Left cardiac atrium (tissue), 4 donors: ENCODE results near the gene ZBTB7B. TPM values are rescaled to one million over a fixed set of nuclear protein-coding genes. Genes with fewer than 3 reads are reported as not detected.
A peak's percentile ranks its signal among the peaks of the same experiment; 100 is the strongest.

Experiments
- ATAC-seq, 2 donors: fragments of 200-7000 bp; cut with Tn5 transposase; one replicate each; pipeline ENCODE4 v1.9.1; 2020; ENCODE audit warnings: mild to moderate bottlenecking in 2 of 2, moderate library complexity in 2 of 2
- DNase-seq: peaks from one replicate; pipeline ENCODE4 v3.0.0-alpha.2; 2020
- intact Hi-C, 2 donors: fragments of 100-400 bp; cut with DNase I; formaldehyde crosslinking; loops; one replicate each; pipeline versions ENCODE4 v1.14.1 to v1.15.1; 2022 to 2023
- microRNA-seq, 2 donors: library from miRNA; unstranded; fragments of <30 nt; microRNA quantifications; one replicate each; pipeline ENCODE4 v1.2.0, GENCODE V29; 2020
- total RNA-seq, 2 donors: library from RNA; stranded (reverse); fragmentation: NEBNext Ultra II Directional; extraction: Animal tissue kit (Norgen Biotek cat#: 25700); gene quantifications; one replicate each; pipeline ENCODE4 v1.2.1, GENCODE V29; 2021
- donor health status: DM: no; HTN: yes; CAD: no.
- donor health status: DM: no; HTN: yes; CAD: no; lungs with severe emphysema.
- donor health status: DM: yes; HTN: yes; CAD: no.
- donor health status: Dilated cardiomyopathy.

Gene ZBTB7B
- total RNA-seq, 2 donors from 2014 or later = 49.6 to 52.6 TPM

- DNase-seq (peak; percentile 88), ATAC-seq (peak; percentile 53 to 64)
- intact Hi-C loops = loop anchor here in 1 of 2 donors (5.0 kb wide), 2 partner anchors 99 to 149 kb away; partner anchors contain the start of gene PYGO2
These were observed 59.0 kb downstream of the ZBTB7B start for GRCh38 chr1:155061381-155062150.

GRCh38 chr1:155062151-155062686 is 59.6 kb downstream of the ZBTB7B start:
- peak in 1 of 2 donors; percentile 0 for ATAC-seq
- DNase-seq = no peak
- intact Hi-C loops = loop anchor here in 1 of 2 donors (5.0 kb wide), 2 partner anchors 100 to 150 kb away; partner anchors contain the start of gene PYGO2

DNA sequence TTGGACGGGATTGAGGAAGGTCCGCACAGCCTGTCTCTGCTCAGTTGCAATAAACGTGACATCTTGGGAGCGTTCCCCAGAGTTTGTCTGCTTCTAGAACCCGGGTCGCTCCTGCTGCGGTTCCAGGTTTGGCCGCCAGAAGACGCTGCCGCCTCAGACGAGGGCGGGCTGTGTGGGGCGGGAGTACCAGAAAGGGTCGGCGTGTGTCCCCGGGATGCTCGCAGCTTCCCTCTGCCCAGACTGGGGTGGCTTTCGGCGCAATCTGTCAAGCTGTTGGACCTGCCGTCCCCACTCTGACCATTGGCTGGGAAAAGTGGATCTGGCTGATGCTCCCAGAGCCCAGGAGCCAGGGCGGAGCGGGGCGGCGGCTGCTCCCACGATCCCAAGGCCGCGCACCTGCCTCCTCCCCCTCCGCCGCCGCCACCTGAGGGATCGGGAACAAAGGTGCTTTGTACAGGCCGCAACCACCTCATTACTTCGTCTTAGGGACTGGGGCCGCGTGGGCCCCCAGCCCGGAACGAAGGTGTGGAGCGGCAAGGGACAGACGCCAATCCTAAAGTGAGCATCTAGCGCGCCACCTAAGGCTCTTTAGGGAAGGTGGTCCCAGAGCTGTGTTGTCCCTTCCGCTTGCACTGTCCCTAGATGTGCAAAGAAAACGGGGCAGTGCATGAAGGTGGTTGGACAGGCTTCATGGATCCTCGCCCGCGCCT is 60.3 kb downstream of the ZBTB7B start:
- peak; percentile 38 to 46 for ATAC-seq
- DNase-seq = no peak
- intact Hi-C loops = loop anchor here in 1 of 2 donors (5.0 kb wide), 2 partner anchors 101 to 151 kb away; partner anchors contain the start of gene PYGO2

- DNase-seq = peak; percentile 85
- intact Hi-C loops = loop anchor here in 1 of 2 donors (5.0 kb wide), 2 partner anchors 101 to 151 kb away; partner anchors contain the start of gene PYGO2
- ATAC-seq = peak; percentile 92
These were observed 61.0 kb downstream of the ZBTB7B start, which contains the start of gene EFNA4 for GRCh38 chr1:155063550-155064110. Gene EFNA4 (plus strand): TSS chr1:155063740. CDS start chr1:155063824, 84 bp downstream.

DNA sequence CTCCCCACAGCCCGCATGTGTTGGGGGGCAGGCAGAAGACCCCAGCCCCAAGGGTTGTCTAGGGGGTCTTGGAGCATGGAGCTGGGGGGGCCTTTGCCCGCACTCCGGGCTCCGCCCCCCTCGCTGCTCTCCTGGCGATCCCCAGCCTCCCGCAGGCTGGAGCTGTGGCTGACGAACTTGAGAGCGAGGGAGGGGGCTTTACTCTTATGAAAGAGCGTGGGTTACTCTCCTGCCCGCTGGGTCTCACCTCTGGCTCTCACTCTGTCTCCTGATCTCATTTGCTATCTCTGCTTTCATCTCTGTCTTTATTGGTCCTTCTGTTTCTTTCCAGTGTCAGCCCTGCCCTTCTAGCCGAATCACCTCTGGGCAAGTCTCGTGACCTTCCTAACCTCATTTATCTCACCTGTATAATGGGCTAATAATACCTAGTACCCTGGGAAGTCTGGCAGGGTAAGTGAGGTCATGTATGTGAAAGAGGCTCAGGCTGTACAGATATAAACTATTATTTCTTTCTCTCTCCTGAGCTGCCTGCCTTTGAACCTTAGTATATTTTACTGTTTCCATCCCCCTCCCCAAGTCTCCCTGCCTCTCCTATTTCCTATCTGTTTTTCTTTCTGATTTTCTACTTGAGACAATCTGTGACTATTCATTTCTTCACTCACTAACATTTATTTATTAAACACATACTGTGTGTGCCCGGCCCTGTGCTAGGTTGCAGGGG is 61.7 kb downstream of the ZBTB7B start:
- ATAC-seq (peak; percentile 22 to 26), DNase-seq (no peak)

GRCh38 chr1:155064832-155065429 is 62.3 kb downstream of the ZBTB7B start:
- no peak for ATAC-seq
- intact Hi-C loops = loop anchor here in 1 of 2 donors (5.0 kb wide), 2 partner anchors 103 to 153 kb away; partner anchors contain the start of gene PYGO2
- no peak for DNase-seq

More for the DNA sequence above, 61.7 kb downstream of the ZBTB7B start:
- intact Hi-C loops = loop anchor here in 1 of 2 donors (5.0 kb wide), 2 partner anchors 102 to 152 kb away; partner anchors contain the start of gene PYGO2

DNA sequence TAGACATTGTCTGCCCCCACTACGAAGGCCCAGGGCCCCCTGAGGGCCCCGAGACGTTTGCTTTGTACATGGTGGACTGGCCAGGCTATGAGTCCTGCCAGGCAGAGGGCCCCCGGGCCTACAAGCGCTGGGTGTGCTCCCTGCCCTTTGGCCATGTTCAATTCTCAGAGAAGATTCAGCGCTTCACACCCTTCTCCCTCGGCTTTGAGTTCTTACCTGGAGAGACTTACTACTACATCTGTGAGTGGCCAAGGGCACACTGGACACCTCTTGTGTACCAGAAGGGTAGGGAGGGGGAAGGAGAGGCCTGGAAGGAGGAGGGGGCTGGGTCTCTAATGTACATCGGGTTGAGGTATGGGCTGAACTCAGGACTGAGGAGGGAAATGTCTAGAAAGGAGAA is 64.2 kb downstream of the ZBTB7B start:
- DNase-seq (no peak), ATAC-seq (no peak)
- intact Hi-C loops = no loop called here

Small RNAs within 50 kb of the gene (microRNA-seq; reads per million reads assigned to microRNA genes)
- 0 reads per million in 2 donors for gene MIR4258

Other genes with a start within 250 kb of the ZBTB7B start
- 1 to 10 TPM; 3.2 to 4.6 TPM for gene KCNN3, start 132.5 kb upstream of the ZBTB7B start, total RNA-seq
- 10 to 100 TPM; 55.9 to 63.7 TPM for gene PMVK, start 66.1 kb upstream of the ZBTB7B start, total RNA-seq
- gene PBXIP1, start 46.7 kb upstream of the ZBTB7B start, total RNA-seq = 10 to 100 TPM; 58.8 to 69.7 TPM
- 10 to 100 TPM; 15.3 to 15.8 TPM for gene PYGO2, start 41.0 kb upstream of the ZBTB7B start, total RNA-seq
- 100 to 1,000 TPM in 1 of 2 donors, 10 to 100 TPM in 1; 88.7 to 102 TPM for gene SHC1, start 32.1 kb upstream of the ZBTB7B start, total RNA-seq
- gene CKS1B, start 28.1 kb upstream of the ZBTB7B start, total RNA-seq = 10 to 100 TPM; 26.9 to 33.8 TPM
- gene FLAD1, start 19.5 kb upstream of the ZBTB7B start, total RNA-seq = 10 to 100 TPM; 25.9 to 30.8 TPM
- not detected for gene LENEP, start 9.2 kb upstream of the ZBTB7B start, total RNA-seq
- under 1 TPM in 1 of 2 donors, not detected in 1; 0.59 TPM for gene DCST2, start 31.0 kb downstream of the ZBTB7B start, total RNA-seq
- not detected for gene DCST1, start 31.0 kb downstream of the ZBTB7B start, total RNA-seq
- gene ADAM15, start 48.5 kb downstream of the ZBTB7B start, total RNA-seq = 100 to 1,000 TPM; 108 to 142 TPM
- gene EFNA4, start 60.9 kb downstream of the ZBTB7B start, total RNA-seq = 1 to 10 TPM; 2.5 to 2.7 TPM
- gene EFNA3, start 76.0 kb downstream of the ZBTB7B start, total RNA-seq = 1 to 10 TPM; 1.1 to 1.4 TPM
- 10 to 100 TPM; 33.3 to 39.1 TPM for gene EFNA1, start 125.1 kb downstream of the ZBTB7B start, total RNA-seq
- gene SLC50A1, start 133.1 kb downstream of the ZBTB7B start, total RNA-seq = 10 to 100 TPM; 12.2 to 13.0 TPM
- 10 to 100 TPM; 65.8 to 78.6 TPM for gene DPM3, start 137.7 kb downstream of the ZBTB7B start, total RNA-seq
- 100 to 1,000 TPM; 143 to 156 TPM for gene KRTCAP2, start 170.5 kb downstream of the ZBTB7B start, total RNA-seq
- gene TRIM46, start 171.0 kb downstream of the ZBTB7B start, total RNA-seq = under 1 TPM; 0.15 to 0.21 TPM
- 10 to 100 TPM; 17.9 to 18.6 TPM for gene THBS3, start 205.1 kb downstream of the ZBTB7B start, total RNA-seq
- 10 to 100 TPM; 19.7 to 25.5 TPM for gene MTX1, start 205.9 kb downstream of the ZBTB7B start, total RNA-seq